H1 (cell line): ENCODE data around the gene COPS6. TPM values are rescaled to one million over a fixed set of nuclear protein-coding genes. Genes with fewer than 3 reads are reported as not detected.

Experiments used
- CTCF ChIA-PET: fragments of 300-600 bp; sonication (Branson Sonifier 250); formaldehyde crosslinking; loops from one replicate; lab custom pipeline; 2021; ENCODE audit not compliant: partially characterized antibody; lab: Charles Lee
- POLR2A ChIA-PET: fragments of 300-600 bp; sonication (Branson Sonifier 250); formaldehyde crosslinking; loops from one replicate; lab custom pipeline; 2021; ENCODE audit warnings: inconsistent platforms; ENCODE audit not compliant: partially characterized antibody; lab: Charles Lee
- DNase-seq, 2 experiments: peaks; one replicate each; pipeline versions ENCODE4 v3.0.0 to v3.0.0-alpha.2; 2010 to 2022; ENCODE audit warnings: low spot score in 2 of 2, low read depth in 1 of 2, mixed read lengths in 1 of 2
- FAIRE-seq: peaks from 2 replicates; lab custom pipeline; 2011; peaks lifted over from hg19 to GRCh38; lab: Jason Lieb, UNC
- H2AFZ ChIP-seq: 2 replicates; pipeline ENCODE4 v1.8.1; 2012; ENCODE audit warnings: low read length, inconsistent platforms
- H2AK5ac ChIP-seq: 2 replicates; pipeline ENCODE4 v1.6.1; 2013; ENCODE audit warnings: low read depth, low read length
- H2BK120ac ChIP-seq: replicated peaks from 2 replicates; pipeline ENCODE3; 2013; ENCODE audit warnings: low read depth, low read length, inconsistent platforms
- H2BK12ac ChIP-seq: 2 replicates; pipeline ENCODE4 v1.6.1; 2013; ENCODE audit warnings: low read depth, low read length
- H2BK15ac ChIP-seq: 2 replicates; pipeline ENCODE4 v1.6.1; 2013; ENCODE audit warnings: low read length
- H2BK20ac ChIP-seq: 2 replicates; pipeline ENCODE4 v1.6.1; 2013; ENCODE audit warnings: low read length
- H2BK5ac ChIP-seq: 2 replicates; pipeline ENCODE4 v1.6.1; 2013; ENCODE audit warnings: low read depth, low read length
- H3K14ac ChIP-seq: 2 replicates; pipeline ENCODE4 v1.6.1; 2013; ENCODE audit warnings: inconsistent platforms; ENCODE audit not compliant: insufficient read length
- H3K18ac ChIP-seq: 2 replicates; pipeline ENCODE4 v1.6.1; 2013; ENCODE audit warnings: low read length; ENCODE audit errors: extremely low read depth
- H3K23ac ChIP-seq: 2 replicates; pipeline ENCODE4 v1.6.1; 2013; ENCODE audit warnings: inconsistent platforms; ENCODE audit not compliant: insufficient read length
- H3K23me2 ChIP-seq: 2 replicates; pipeline ENCODE4 v1.6.1; 2013; ENCODE audit warnings: low read depth, low read length
- H3K27ac ChIP-seq: 2 replicates; pipeline ENCODE4 v1.6.1; 2011; ENCODE audit warnings: low read depth, low read length, inconsistent platforms
- H3K27me3 ChIP-seq, 4 experiments: replicated peaks in 1 of 4; 1 replicate in 1 of 4; 2 replicates in 3 of 4; pipeline versions ENCODE4 v1.6.1 to v1.8.1; 2011 to 2013; ENCODE audit warnings: low read length in 3 of 4, mild to moderate bottlenecking in 3 of 4, inconsistent platforms in 2 of 4, mixed read lengths in 2 of 4, moderate library complexity in 1 of 4; ENCODE audit not compliant: control insufficient read depth in 3 of 4, insufficient read depth in 3 of 4; ENCODE audit errors: extremely low read depth in 1 of 4
- H3K36me3 ChIP-seq, 4 experiments: 2 replicates each; pipeline versions ENCODE4 v1.6.1 to v1.8.1; 2011 to 2013; ENCODE audit warnings: mild to moderate bottlenecking in 4 of 4, low read length in 3 of 4, moderate library complexity in 2 of 4, control low read depth in 1 of 4, inconsistent platforms in 1 of 4; ENCODE audit not compliant: insufficient read depth in 4 of 4, control insufficient read depth in 2 of 4
- H3K4ac ChIP-seq: replicated peaks from 2 replicates; pipeline ENCODE3; 2013; ENCODE audit warnings: low read length, low read depth, mixed read lengths, inconsistent platforms; ENCODE audit not compliant: insufficient read length
- H3K4me1 ChIP-seq, 4 experiments: replicated peaks in 1 of 4; 1 replicate in 1 of 4; 2 replicates in 3 of 4; pipeline versions ENCODE4 v1.6.1 to v1.8.1; 2011 to 2013; ENCODE audit warnings: low read length in 3 of 4, inconsistent platforms in 2 of 4, mixed read lengths in 1 of 4; ENCODE audit not compliant: insufficient read depth in 4 of 4, control insufficient read depth in 3 of 4
- H3K4me2 ChIP-seq, 2 experiments: 2 replicates each; pipeline versions ENCODE4 v1.6.1 to v1.8.1; 2011 to 2013; ENCODE audit warnings: low read depth in 2 of 2, low read length in 2 of 2, control low read depth in 1 of 2, inconsistent platforms in 1 of 2, mild to moderate bottlenecking in 1 of 2; ENCODE audit not compliant: insufficient read depth in 1 of 2
- H3K4me3 ChIP-seq, 4 experiments: fragments of 200-600, 300-600 bp in 1 of 4; sonication (generic), shearing (Covaris generic), sonication (Bioruptor Twin) in 1 of 4; 2 replicates each; pipeline versions ENCODE4 v1.5.1 to v1.8.1; 2011 to 2016; ENCODE audit warnings: low read length in 4 of 4, low read depth in 3 of 4, control low read depth in 2 of 4, inconsistent platforms in 2 of 4, mild to moderate bottlenecking in 2 of 4, mixed read lengths in 1 of 4, moderate library complexity in 1 of 4; ENCODE audit not compliant: insufficient read depth in 2 of 4; ENCODE audit errors: extremely low read depth in 1 of 4
- H3K56ac ChIP-seq: replicated peaks from 2 replicates; pipeline ENCODE3; 2013; ENCODE audit warnings: low read depth, mild to moderate bottlenecking, mixed read lengths, low read length, inconsistent platforms; ENCODE audit not compliant: insufficient read length
- H3K79me1 ChIP-seq: 2 replicates; pipeline ENCODE4 v1.6.1; 2013; ENCODE audit warnings: low read depth, low read length, control low read depth
- H3K79me2 ChIP-seq, 2 experiments: 2 replicates each; pipeline versions ENCODE4 v1.6.1 to v1.8.1; 2012 to 2013; ENCODE audit warnings: low read length in 2 of 2, mild to moderate bottlenecking in 2 of 2, inconsistent platforms in 1 of 2; ENCODE audit not compliant: insufficient read depth in 2 of 2, control insufficient read depth in 1 of 2
- H3K9ac ChIP-seq, 4 experiments: replicated peaks in 1 of 4; 1 replicate in 1 of 4; 2 replicates in 3 of 4; pipeline versions ENCODE4 v1.6.1 to v1.8.1; 2011 to 2013; ENCODE audit warnings: low read depth in 3 of 4, low read length in 3 of 4, control low read depth in 2 of 4, mild to moderate bottlenecking in 2 of 4, moderate library complexity in 2 of 4, inconsistent platforms in 1 of 4; ENCODE audit errors: extremely low read depth in 1 of 4
- H3K9me3 ChIP-seq, 2 experiments: 2 replicates each; pipeline versions ENCODE4 v1.6.1 to v1.8.1; 2012 to 2013; ENCODE audit warnings: mild to moderate bottlenecking in 2 of 2, moderate library complexity in 2 of 2, control low read depth in 1 of 2, inconsistent platforms in 1 of 2, low read depth in 1 of 2, low read length in 1 of 2, mixed read lengths in 1 of 2; ENCODE audit not compliant: insufficient read depth in 2 of 2
- H4K20me1 ChIP-seq, 2 experiments: replicated peaks in 1 of 2; 2 replicates each; pipeline versions ENCODE3 to v1.8.1; 2011 to 2013; ENCODE audit warnings: inconsistent platforms in 2 of 2, low read length in 2 of 2, mild to moderate bottlenecking in 1 of 2; ENCODE audit not compliant: insufficient read depth in 2 of 2, control insufficient read depth in 1 of 2
- H4K5ac ChIP-seq: 2 replicates; pipeline ENCODE4 v1.6.1; 2013; ENCODE audit warnings: low read length, low read depth, mixed read lengths, inconsistent platforms; ENCODE audit not compliant: insufficient read length
- H4K8ac ChIP-seq: 2 replicates; pipeline ENCODE4 v1.8.0; 2013; ENCODE audit warnings: mild to moderate bottlenecking, moderate library complexity, low read length, inconsistent platforms; ENCODE audit not compliant: insufficient read depth; ENCODE audit errors: extremely low read depth
- H4K91ac ChIP-seq: replicated peaks from 2 replicates; pipeline ENCODE3; 2013; ENCODE audit warnings: low read length, mixed read lengths, inconsistent platforms; ENCODE audit not compliant: insufficient read length
- CBX8 ChIP-seq: fragments of 300-800, 300-1000 bp; sonication (generic); IDR thresholded peaks from 2 replicates; pipeline ENCODE4 v1.7.1; 2016; ENCODE audit warnings: low read depth, low read length, borderline replicate concordance
- CHD1 ChIP-seq: IDR thresholded peaks from 2 replicates; pipeline ENCODE4 v1.6.1; 2012; ENCODE audit warnings: low read depth, low read length, improper control_type of control experiment
- CHD2 ChIP-seq: IDR thresholded peaks from 2 replicates; pipeline ENCODE4 v1.6.1; 2012; ENCODE audit warnings: low read length, improper control_type of control experiment
- JUN ChIP-seq: IDR thresholded peaks from 2 replicates; pipeline ENCODE4 v1.6.1; 2011; ENCODE audit warnings: low read depth, mild to moderate bottlenecking, improper control_type of control experiment, low read length
- POLR2AphosphoS5 ChIP-seq: IDR thresholded peaks from 2 replicates; pipeline ENCODE4 v1.6.1; 2011; ENCODE audit warnings: low read depth, low read length
- SIN3A ChIP-seq, 2 experiments: IDR thresholded peaks in 1 of 2; conservative IDR thresholded peaks in 1 of 2; 2 replicates each; pipeline ENCODE4 v1.6.1; 2011 to 2012; ENCODE audit warnings: low read length in 2 of 2, improper control_type of control experiment in 1 of 2, low read depth in 1 of 2, mild to moderate bottlenecking in 1 of 2
- SP2 ChIP-seq: IDR thresholded peaks from 2 replicates; pipeline ENCODE4 v1.6.1; 2012; ENCODE audit warnings: mild to moderate bottlenecking, low read length, inconsistent platforms
- YY1 ChIP-seq: IDR thresholded peaks from 2 replicates; pipeline ENCODE4 v1.6.1; 2011; ENCODE audit warnings: low read depth, mild to moderate bottlenecking, low read length
- WGBS, 2 experiments: shearing (Covaris generic) in 1 of 2; methylation state at CpG; one replicate each; pipeline versions ENCODE4 v1.1.6 to v1.1.7; 2013 to 2015; ENCODE audit warnings: low lambda C conversion rate in 2 of 2, mixed read lengths in 2 of 2, inconsistent platforms in 1 of 2, low coverage in 1 of 2, missing lambda C conversion rate in 1 of 2; ENCODE audit not compliant: insufficient replicate concordance in 2 of 2, insufficient coverage in 1 of 2, insufficient read length in 1 of 2; ENCODE audit errors: extremely low coverage in 1 of 2, missing lambda C conversion rate in 1 of 2; 5-methylcytosine and 5-hydroxymethylcytosine counted together
- polyA plus RNA-seq, 7 experiments: library from polyadenylated mRNA; depleted of rRNA in 3 of 7; stranded (reverse) in 5 of 7; unstranded in 2 of 7; fragments of >200 nt in 5 of 7; fragments of 200-250 nt in 2 of 7; gene quantifications; 1 replicate in 5 of 7; 2 replicates in 1 of 7; 4 replicates in 1 of 7; pipeline versions ENCODE4 v1.2.1 to v1.2.3, GENCODE V29; 2011 to 2013; ENCODE audit warnings: missing spikeins in 2 of 7, mixed read lengths in 2 of 7
- total RNA-seq: library from RNA; stranded (reverse); fragmentation: NEBNext Ultra II Directional; extraction: Animal tissue kit (Norgen Biotek cat#: 25700); gene quantifications from 2 replicates; pipeline ENCODE4 v1.2.1, GENCODE V29; 2021
- TF ChIP-seq, protein P1 (sequence below): IDR thresholded peaks from 2 replicates; pipeline ENCODE4 v1.6.1; 2011; ENCODE audit warnings: low read depth, mild to moderate bottlenecking, low read length; ENCODE audit not compliant: insufficient read depth

Gene COPS6
- total and polyA plus RNA-seq, 2 of the 8 experiments (the other 6 are each of a cell fraction or from before 2014, with no cell fraction given) = 127 to 225 TPM

DNA sequence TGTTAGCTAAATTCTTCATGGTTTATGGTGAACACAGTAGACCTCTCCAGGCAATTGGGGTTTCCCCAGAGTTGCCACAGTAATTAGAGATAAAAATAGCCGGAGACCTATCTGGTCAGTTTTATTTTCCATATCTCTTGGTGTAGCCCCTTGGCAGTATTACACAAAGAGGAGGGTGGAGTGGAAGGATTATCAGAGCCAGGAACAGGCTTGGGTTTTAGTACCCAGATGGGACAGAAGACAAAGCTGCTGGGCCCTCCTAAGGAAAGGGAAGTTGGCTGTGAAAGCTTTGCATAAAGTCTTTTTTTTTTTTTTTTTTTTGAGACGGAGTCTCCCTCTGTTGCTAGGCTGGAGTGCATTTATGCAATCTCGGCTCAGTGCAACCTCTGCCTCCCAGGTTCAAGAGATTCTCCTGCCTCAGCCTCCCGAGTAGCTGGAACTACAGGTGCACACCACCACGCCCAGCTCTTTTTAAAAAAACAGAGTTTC is 29.5 kb upstream of the COPS6 start:
- Histone ChIP-seq H3K4me1 (no peaks in the 10 kb centered on the region), H3K4me2 (no peak overlapping the region), H3K14ac (no peak overlapping the region), H3K23ac (no peak overlapping the region), H3K27me3 (no peaks in the 10 kb centered on the region), H3K79me2 (peaks cover 0 to 2% of the 10 kb centered on the region in 2 experiments; a peak in 1 of 4 replicates), H2AK5ac (no peak overlapping the region), H3K27ac (no peak overlapping the region), H4K91ac (no peak overlapping the region), H3K23me2 (no peaks in the 10 kb centered on the region), H3K56ac (no peak overlapping the region), H2BK12ac (no peak overlapping the region), H3K4ac (no peak overlapping the region), H3K4me3 (no peak overlapping the region), H3K79me1 (no peaks in the 10 kb centered on the region), H2BK20ac (no peak overlapping the region), H3K9ac (no peak overlapping the region), H2BK5ac (no peak overlapping the region), H2AFZ (no peak overlapping the region), H4K20me1 (peaks cover 0 to 2% of the 10 kb centered on the region in 2 experiments), H2BK120ac (no peak overlapping the region), H2BK15ac (no peak overlapping the region), H4K5ac (no peak overlapping the region), H3K9me3 (no peaks in the 10 kb centered on the region), H3K18ac (no peak overlapping the region), H4K8ac (no peak overlapping the region), H3K36me3 (peaks cover 18 to 51% (median 42%) of the 10 kb centered on the region in 4 experiments)
- CTCF ChIA-PET = interaction anchor here (0.6 to 1.8 kb wide), 3 partner anchors 13 to 146 kb away, joined by 3 to 5 read pairs (median 4); no protein-coding TSS in a partner anchor
- DNase-seq (no peak), FAIRE-seq (no peak)
- WGBS, 2 experiments = 92% methylated on average over 3 of the region's 5 CpGs; no CpG with 5 or more reads in 1 of the 2 experiments
- POLR2A ChIA-PET = interaction anchor here (0.6 to 18.6 kb wide), 7 partner anchors 9 to 62 kb away, joined by 3 to 294 read pairs (median 4); partner anchors contain the start of genes ZKSCAN1, ZNF3 and ZSCAN21
- TF ChIP-seq, protein P1, sequence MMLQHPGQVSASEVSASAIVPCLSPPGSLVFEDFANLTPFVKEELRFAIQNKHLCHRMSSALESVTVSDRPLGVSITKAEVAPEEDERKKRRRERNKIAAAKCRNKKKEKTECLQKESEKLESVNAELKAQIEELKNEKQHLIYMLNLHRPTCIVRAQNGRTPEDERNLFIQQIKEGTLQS = no peak
- no peak for TF ChIP-seq JUN
- TF ChIP-seq CHD2 = no peak
- TF ChIP-seq CBX8 = no peak
- TF ChIP-seq CHD1 = no peak
- TF ChIP-seq YY1 = no peak
- TF ChIP-seq POLR2AphosphoS5 = no peak
- no peak for TF ChIP-seq SP2
- TF ChIP-seq SIN3A (conservative IDR thresholded peaks at IDR 0.05 in 1 of 2, IDR thresholded peaks at IDR 0.05 in 1 of 2; ENCODE audit: low read depth in 1 of 2, low read length in 2 of 2) = no peak
